AG09309 (cell line): ENCODE results near the gene USP40.

Experiments used
- DNase-seq: peaks from one replicate; pipeline ENCODE4 v3.0.0-alpha.2; 2010; ENCODE audit warnings: low read depth
- H3K4me3 ChIP-seq: 2 replicates; pipeline ENCODE4 v1.5.1; 2011; ENCODE audit warnings: mild to moderate bottlenecking, low read depth, low read length, moderate library complexity; ENCODE audit not compliant: control insufficient read depth
- TF ChIP-seq, protein P1 (sequence below): IDR thresholded peaks from 2 replicates; pipeline ENCODE4 v1.5.1; 2011; ENCODE audit warnings: mild to moderate bottlenecking, low read depth, low read length, inconsistent platforms; ENCODE audit not compliant: insufficient read depth, control insufficient read depth; ENCODE audit errors: missing control alignments

USP40 gene

GRCh38 chr2:233470839-233471238, 95.7 kb downstream of the USP40 start:
- no peak overlapping the region for H3K4me3 ChIP-seq
- TF ChIP-seq, protein P1, sequence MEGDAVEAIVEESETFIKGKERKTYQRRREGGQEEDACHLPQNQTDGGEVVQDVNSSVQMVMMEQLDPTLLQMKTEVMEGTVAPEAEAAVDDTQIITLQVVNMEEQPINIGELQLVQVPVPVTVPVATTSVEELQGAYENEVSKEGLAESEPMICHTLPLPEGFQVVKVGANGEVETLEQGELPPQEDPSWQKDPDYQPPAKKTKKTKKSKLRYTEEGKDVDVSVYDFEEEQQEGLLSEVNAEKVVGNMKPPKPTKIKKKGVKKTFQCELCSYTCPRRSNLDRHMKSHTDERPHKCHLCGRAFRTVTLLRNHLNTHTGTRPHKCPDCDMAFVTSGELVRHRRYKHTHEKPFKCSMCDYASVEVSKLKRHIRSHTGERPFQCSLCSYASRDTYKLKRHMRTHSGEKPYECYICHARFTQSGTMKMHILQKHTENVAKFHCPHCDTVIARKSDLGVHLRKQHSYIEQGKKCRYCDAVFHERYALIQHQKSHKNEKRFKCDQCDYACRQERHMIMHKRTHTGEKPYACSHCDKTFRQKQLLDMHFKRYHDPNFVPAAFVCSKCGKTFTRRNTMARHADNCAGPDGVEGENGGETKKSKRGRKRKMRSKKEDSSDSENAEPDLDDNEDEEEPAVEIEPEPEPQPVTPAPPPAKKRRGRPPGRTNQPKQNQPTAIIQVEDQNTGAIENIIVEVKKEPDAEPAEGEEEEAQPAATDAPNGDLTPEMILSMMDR = no peak
- no peak for DNase-seq

- TF ChIP-seq, protein P1 = no peak
- H3K4me3 ChIP-seq = no peak overlapping the region
- DNase-seq = no peak
Observed at GRCh38 chr2:233470011-233470687, 96.4 kb downstream of the USP40 start.

- no peak for DNase-seq
- no peak overlapping the region for H3K4me3 ChIP-seq
- TF ChIP-seq, protein P1 = no peak
Observed at GRCh38 chr2:233469261-233470010, 97.1 kb downstream of the USP40 start.

DNA sequence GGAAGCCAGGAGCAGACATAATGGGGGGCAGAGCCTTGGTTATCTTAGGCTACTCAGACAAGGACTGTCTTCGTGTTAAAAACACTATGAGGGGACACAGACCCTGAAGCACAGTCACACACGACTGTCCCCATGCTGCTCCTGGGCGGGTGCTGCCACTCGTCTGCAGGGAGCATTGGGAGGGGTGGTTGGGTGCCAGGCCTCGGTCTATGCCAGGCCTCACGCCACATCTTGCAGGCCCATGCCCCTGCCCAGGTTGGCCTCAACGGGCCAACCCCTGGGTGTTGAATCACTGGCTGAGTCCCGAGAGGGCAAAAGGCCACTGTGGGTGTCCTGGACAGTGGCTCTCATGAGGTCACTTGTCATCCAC, 97.9 kb downstream of the USP40 start:
- DNase-seq = no peak
- TF ChIP-seq, protein P1 = no peak
- no peak overlapping the region for H3K4me3 ChIP-seq

- DNase-seq = no peak
- H3K4me3 ChIP-seq = no peak overlapping the region
- TF ChIP-seq, protein P1 = no peak
Observed at GRCh38 chr2:233468047-233468740, 98.4 kb downstream of the USP40 start.

DNA sequence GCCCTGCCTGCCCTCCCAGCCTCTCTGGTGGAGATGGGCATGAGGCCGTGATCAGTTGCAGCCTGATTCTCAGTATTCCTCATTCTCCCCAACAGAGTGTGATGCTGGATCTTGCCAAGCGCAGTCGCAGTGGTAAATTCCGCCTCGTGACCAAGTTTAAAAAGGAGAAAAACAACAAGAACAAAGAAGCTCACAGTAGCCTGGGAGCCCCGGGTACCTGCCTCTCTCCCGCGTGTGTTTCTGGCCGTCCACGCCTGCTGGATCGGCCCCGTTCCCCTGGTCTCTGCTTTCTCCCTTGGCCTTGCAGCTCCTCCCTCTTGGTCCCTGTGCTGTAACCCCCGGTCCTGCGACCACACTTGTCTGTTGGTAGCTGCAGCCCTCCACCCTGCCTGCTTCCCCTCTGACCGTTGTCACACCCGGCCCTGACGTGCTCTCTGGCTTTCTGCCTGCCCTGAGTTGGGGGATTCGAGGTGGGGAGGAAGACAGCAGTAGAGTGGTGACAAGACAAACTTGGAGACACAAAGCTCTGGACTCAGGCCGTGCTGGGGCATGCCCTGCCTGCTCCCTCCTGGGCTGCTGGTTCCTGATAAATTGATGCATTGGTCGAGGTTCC, 99.5 kb downstream of the USP40 start:
- TF ChIP-seq, protein P1 = no peak
- H3K4me3 ChIP-seq = no peak overlapping the region
- DNase-seq = no peak
